Brain microvascular endothelial cell (primary cell): Measurements from ENCODE around the gene CYB5R3.

Experiments
- DNase-seq: peaks from one replicate; pipeline ENCODE4 v3.0.0-alpha.2; 2020
- H3K27ac ChIP-seq: fragments of 250-450 bp; sonication (Bioruptor Pico); 2 replicates; pipeline ENCODE4 v1.5.1; 2020; ENCODE audit warnings: mild to moderate bottlenecking, moderate library complexity
- H3K27me3 ChIP-seq: fragments of 250-450 bp; sonication (Bioruptor Pico); replicated peaks from 2 replicates; pipeline ENCODE4 v1.5.1; 2020; ENCODE audit warnings: mild to moderate bottlenecking
- H3K36me3 ChIP-seq: fragments of 250-450 bp; sonication (Bioruptor Pico); replicated peaks from 2 replicates; pipeline ENCODE4 v1.5.1; 2020; ENCODE audit warnings: mild to moderate bottlenecking
- H3K4me3 ChIP-seq: 2 replicates; pipeline ENCODE4 v1.5.1; 2011; ENCODE audit warnings: low read depth, mild to moderate bottlenecking, control low read depth, low read length, moderate library complexity
- CTCF ChIP-seq: IDR thresholded peaks from 2 replicates; pipeline ENCODE4 v1.5.1; 2011; ENCODE audit warnings: low read depth, mild to moderate bottlenecking, moderate library complexity, low read length, control low read depth, inconsistent platforms; ENCODE audit errors: missing control alignments
- in situ Hi-C: cut with HindIII; loops from 2 replicates; pipeline ENCODE4 v1.10.0; 2017; ENCODE audit warnings: low sequenced_read_pairs, low pct_ligation_motif_present

Gene CYB5R3

DNA sequence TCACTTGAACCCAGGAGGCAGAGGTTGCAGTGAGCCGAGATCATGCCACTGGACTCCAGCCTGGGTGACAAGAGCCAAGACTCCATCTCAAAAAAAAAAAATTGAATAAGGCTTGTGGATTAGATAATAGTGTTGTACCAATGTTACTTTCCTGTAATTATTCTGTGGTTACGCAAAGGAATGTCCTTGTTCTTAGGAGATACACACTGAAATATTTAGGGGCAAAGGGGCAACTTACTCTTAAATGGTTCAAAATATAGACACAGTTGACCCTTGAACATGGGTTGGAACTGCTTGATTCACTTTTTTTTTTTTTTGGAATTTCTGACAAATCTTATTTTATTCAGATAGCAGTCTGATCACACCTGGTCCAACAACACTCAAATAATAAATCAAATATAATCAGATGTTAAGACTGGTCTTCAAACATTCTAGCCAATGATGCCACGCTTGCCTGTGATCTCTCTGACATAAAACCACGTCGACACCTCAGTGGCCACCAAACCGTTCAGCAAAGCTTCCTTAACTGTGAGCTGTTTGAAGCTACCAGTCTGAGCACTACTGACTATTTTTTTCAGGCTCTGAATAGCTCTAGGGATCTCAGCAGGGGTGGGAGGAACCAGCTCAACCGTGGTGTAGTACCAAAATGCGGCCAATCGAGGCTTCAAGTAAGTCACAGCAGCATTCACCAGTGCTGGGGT lies 9.5 kb downstream of the CYB5R3 start:
- TF ChIP-seq CTCF = no peak
- Histone ChIP-seq H3K36me3 (peaks cover 5% of the 10 kb centered on the region), H3K27me3 (no peaks in the 10 kb centered on the region), H3K4me3 (no peak overlapping the region), H3K27ac (no peak overlapping the region)
- DNase-seq = no peak
- in situ Hi-C loops = loop anchor here (25.0 kb wide), 1 partner anchor 173 kb away; no protein-coding TSS in a partner anchor

DNA sequence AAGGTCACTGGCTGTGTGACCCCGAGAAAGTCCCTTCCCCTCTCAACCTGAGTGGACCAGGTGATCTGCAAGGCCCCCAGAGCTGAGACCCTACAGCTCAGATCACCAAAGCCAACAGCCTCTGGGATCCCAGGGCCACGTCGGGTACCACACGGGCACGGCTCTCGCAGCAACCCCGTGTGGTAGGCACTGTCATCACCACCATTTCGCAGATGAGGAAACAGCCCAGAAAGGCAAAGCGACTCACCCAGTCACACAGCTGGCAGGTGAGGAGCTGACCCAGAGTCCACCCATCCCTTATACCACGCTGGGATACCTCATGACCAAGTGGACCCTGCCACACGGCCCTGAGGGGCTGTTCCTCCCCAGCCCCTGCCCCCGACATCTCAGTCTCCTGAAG lies 11.6 kb downstream of the CYB5R3 start:
- in situ Hi-C loops = loop anchor here (25.0 kb wide), 1 partner anchor 175 kb away; no protein-coding TSS in a partner anchor
- Histone ChIP-seq H3K27ac (no peak overlapping the region), H3K4me3 (no peak overlapping the region), H3K36me3 (peaks cover 19% of the 10 kb centered on the region), H3K27me3 (no peaks in the 10 kb centered on the region)
- no peak for DNase-seq
- TF ChIP-seq CTCF = no peak

GRCh38 chr22:42636506-42636905 lies 12.7 kb downstream of the CYB5R3 start:
- Histone ChIP-seq H3K27me3 (no peaks in the 10 kb centered on the region), H3K27ac (no peak overlapping the region), H3K36me3 (peaks cover 23% of the 10 kb centered on the region), H3K4me3 (no peak overlapping the region)
- in situ Hi-C loops = loop anchor here (25.0 kb wide), 1 partner anchor 176 kb away; no protein-coding TSS in a partner anchor
- no peak for DNase-seq
- no peak for TF ChIP-seq CTCF

DNA sequence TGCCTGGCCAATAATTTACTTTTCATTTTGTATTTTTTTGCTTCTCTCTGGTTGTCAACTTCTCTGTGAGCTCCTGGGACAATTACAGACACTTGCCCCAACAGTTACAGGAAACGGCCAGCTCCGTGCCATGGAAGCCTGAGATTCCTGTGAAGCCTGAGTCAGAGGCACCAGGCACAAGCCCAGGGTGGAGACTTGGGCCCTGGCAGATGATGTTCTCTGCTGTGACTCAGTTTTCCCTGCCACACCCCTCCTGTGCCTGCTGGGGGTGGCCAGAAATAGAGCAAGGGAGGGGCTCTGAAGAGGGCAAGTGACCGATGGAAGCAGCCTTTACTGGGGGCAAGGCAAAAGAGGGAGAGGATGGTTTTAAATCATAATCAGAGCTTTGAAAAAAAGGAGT lies 13.7 kb downstream of the CYB5R3 start:
- in situ Hi-C loops = loop anchor here (25.0 kb wide), 1 partner anchor 177 kb away; no protein-coding TSS in a partner anchor
- no peak for TF ChIP-seq CTCF
- peaks cover 24% of the 10 kb centered on the region for H3K36me3 ChIP-seq
- no peaks in the 10 kb centered on the region for H3K27me3 ChIP-seq
- peak; percentile 85 for DNase-seq
- H3K27ac ChIP-seq = peak overlapping the region; percentile 78
- no peak overlapping the region for H3K4me3 ChIP-seq

- no peak overlapping the region for H3K27ac ChIP-seq
- H3K27me3 ChIP-seq = no peaks in the 10 kb centered on the region
- no peak for DNase-seq
- in situ Hi-C loops = loop anchor here (25.0 kb wide), 1 partner anchor 179 kb away; no protein-coding TSS in a partner anchor
- H3K4me3 ChIP-seq = no peak overlapping the region
- TF ChIP-seq CTCF = no peak
- H3K36me3 ChIP-seq = peaks cover 45% of the 10 kb centered on the region
These were observed 16.2 kb downstream of the CYB5R3 start for GRCh38 chr22:42633013-42633412.
